Aorta (tissue), 5 donors: ENCODE measurements around the gene UBE2C. TPM values are rescaled to one million over a fixed set of nuclear protein-coding genes. Genes with fewer than 3 reads are reported as not detected.

ENCODE experiments used
- ATAC-seq: fragments of 200-7000 bp; cut with Tn5 transposase; one replicate; pipeline ENCODE4 v1.9.1; 2022; ENCODE audit warnings: moderate library complexity; ENCODE audit not compliant: low FRiP score
- DNase-seq, 2 donors: peaks; one replicate each; pipeline ENCODE4 v3.0.0-alpha.2; 2020
- H3K27ac ChIP-seq, 2 donors: one replicate each; pipeline ENCODE4 v1.5.1; 2013; ENCODE audit warnings: low read length in 2 of 2, mild to moderate bottlenecking in 2 of 2, moderate library complexity in 2 of 2, control low read depth in 1 of 2, inconsistent platforms in 1 of 2, low read depth in 1 of 2
- H3K27me3 ChIP-seq, 2 donors: one replicate each; pipeline ENCODE4 v1.6.1; 2013; ENCODE audit warnings: control low read depth in 1 of 2, low read length in 1 of 2, mild to moderate bottlenecking in 1 of 2, moderate library complexity in 1 of 2; ENCODE audit not compliant: insufficient read depth in 2 of 2, control insufficient read depth in 1 of 2
- H3K36me3 ChIP-seq, 2 donors: one replicate each; pipeline ENCODE4 v1.6.1; 2013; ENCODE audit warnings: control low read depth in 1 of 2, low read length in 1 of 2, mild to moderate bottlenecking in 1 of 2; ENCODE audit not compliant: insufficient read depth in 2 of 2, control insufficient read depth in 1 of 2
- H3K4me1 ChIP-seq, 2 donors: one replicate each; pipeline ENCODE4 v1.6.1; 2013; ENCODE audit warnings: low read length in 2 of 2, control low read depth in 1 of 2, mild to moderate bottlenecking in 1 of 2, moderate library complexity in 1 of 2; ENCODE audit not compliant: insufficient read depth in 2 of 2, control insufficient read depth in 1 of 2
- H3K4me3 ChIP-seq, 2 donors: one replicate each; pipeline ENCODE4 v1.5.1; 2013; ENCODE audit warnings: low read length in 2 of 2, control low read depth in 1 of 2, mild to moderate bottlenecking in 1 of 2
- H3K9me3 ChIP-seq: one replicate; pipeline ENCODE4 v1.6.1; 2013; ENCODE audit warnings: mild to moderate bottlenecking, low read length; ENCODE audit not compliant: control insufficient read depth
- WGBS, 2 donors: extraction: QIAGEN DNeasy Blood & Tissue Kit; methylation state at CpG; one replicate each; pipeline ENCODE4 v1.1.7; 2013; 5-methylcytosine and 5-hydroxymethylcytosine counted together
- intact Hi-C, 2 donors: fragments of 100-400 bp; cut with DNase I; formaldehyde crosslinking; loops; one replicate each; pipeline versions ENCODE4 v1.14.2 to v1.15.0; 2022
- polyA plus RNA-seq, 2 donors: library from polyadenylated mRNA; stranded (reverse); fragments of 200-250 nt; gene quantifications; one replicate each; pipeline ENCODE4 v1.2.3, GENCODE V29; 2013
- total RNA-seq, 2 donors: library from RNA; stranded (reverse); fragmentation: NEBNext Ultra II Directional; extraction: Animal tissue kit (Norgen Biotek cat#: 25700); gene quantifications; one replicate each; pipeline ENCODE4 v1.2.1, GENCODE V29; 2021
- donor health status: healthy with polysubstance abuse.
- donor health status: Bipolar disorder and iron deficiency.
- donor health status: DM: no; HTN: no; CAD: no.
- donor health status: DM: no; HTN: no; CAD: no.
- donor health status: DM: yes; HTN: yes; CAD: no.

The UBE2C gene
- total and polyA plus RNA-seq, 4 donors, result 1.0 to 5.0 (median 1.9) TPM; not detected in 1

- no peak overlapping the region for H3K27ac ChIP-seq
- DNase-seq (no peak), ATAC-seq (no peak)
- peaks cover 0 to 4% of the 10 kb centered on the region in 2 donors for H3K36me3 ChIP-seq
- 95 to 98% methylated on average over 6 of the region's 6 CpGs for WGBS, 2 donors
- H3K9me3 ChIP-seq, result no peaks in the 10 kb centered on the region
- H3K4me1 ChIP-seq, result peaks cover 0 to 3% of the 10 kb centered on the region in 2 donors
- no peaks in the 10 kb centered on the region for H3K27me3 ChIP-seq
- H3K4me3 ChIP-seq, result no peak overlapping the region
- intact Hi-C loops, result no loop called here
These were observed 39.9 kb downstream of the UBE2C start for GRCh38 chr20:45852326-45852725.

DNA sequence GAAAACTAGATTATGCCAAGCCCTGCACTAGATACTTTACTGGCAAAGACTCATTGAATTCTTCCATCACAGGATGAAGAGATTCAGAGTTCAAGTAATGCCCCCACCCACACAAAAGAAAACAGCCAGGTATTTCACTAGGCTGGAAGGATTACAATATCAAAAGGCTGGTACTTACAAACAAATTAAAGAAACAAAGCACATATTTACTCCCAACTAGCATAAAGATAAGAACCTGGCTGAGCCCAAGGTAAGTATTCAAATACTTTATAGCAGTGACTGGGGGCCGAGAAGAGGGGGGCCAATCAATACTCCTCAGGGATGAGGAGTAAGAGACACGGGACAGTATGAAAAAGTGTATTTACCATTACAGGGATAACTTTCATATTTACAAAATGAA is 41.0 kb downstream of the UBE2C start:
- peaks cover 0 to 3% of the 10 kb centered on the region in 2 donors for H3K4me1 ChIP-seq
- no peaks in the 10 kb centered on the region for H3K27me3 ChIP-seq
- H3K27ac ChIP-seq, result no peak overlapping the region
- H3K36me3 ChIP-seq, result peaks cover 0 to 4% of the 10 kb centered on the region in 2 donors
- intact Hi-C loops, result no loop called here
- no peak for DNase-seq
- H3K4me3 ChIP-seq, result no peak overlapping the region
- 52 to 84% methylated on average over 2 of the region's 2 CpGs for WGBS, 2 donors
- H3K9me3 ChIP-seq, result no peaks in the 10 kb centered on the region
- no peak for ATAC-seq

DNA sequence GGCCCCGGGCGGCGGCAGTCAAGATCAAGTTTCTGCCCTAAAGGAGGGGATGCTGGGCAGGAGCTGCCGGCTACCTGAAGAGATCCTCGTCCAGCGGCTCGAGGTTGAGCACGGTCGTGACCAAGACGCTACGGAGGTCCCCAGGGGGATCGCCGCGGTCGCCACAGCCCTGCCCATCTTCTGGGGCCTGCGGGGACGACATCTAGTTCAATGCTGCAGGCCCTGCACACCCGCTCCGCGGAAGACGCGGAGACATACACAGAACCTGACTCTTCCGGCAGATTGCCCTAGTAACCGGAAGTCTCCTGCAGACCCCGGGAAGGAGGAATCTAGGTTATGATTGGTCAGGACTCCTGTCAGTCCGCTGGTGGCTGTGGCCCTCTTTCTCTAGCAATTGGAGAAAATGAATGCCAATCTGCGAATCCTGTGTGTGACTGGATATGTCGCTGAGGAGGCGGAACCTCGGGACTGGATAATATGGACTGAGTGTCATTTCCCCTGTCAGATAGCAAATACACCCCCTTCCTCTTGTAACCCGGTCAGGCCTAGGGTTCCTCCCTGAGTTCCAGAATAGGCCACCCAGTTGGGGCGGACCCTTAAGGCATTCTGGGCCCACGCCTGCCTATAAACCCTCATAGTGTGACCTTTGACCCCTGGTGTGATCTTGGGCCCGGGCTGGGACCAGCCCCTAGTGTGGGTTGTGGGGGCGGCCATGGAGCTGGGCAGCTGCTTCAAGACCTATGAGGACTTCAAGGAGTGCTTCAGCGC is 44.9 kb downstream of the UBE2C start, which contains the start of the genes ACOT8 and ZSWIM3:
Gene ACOT8, minus strand, starts transcription at position 279 of the 768 bp plus-strand sequence. Its CDS starts 77 bp downstream, at position 202.
Gene ZSWIM3, plus strand, starts transcription at position 501 of the 768 bp plus-strand sequence. Its CDS starts 212 bp downstream, at position 713.
- DNase-seq (peak; percentile 90 to 96), ATAC-seq (peak; percentile 97)
- Histone ChIP-seq H3K9me3 (no peaks in the 10 kb centered on the region), H3K4me3 (peak within 1 kb of the TSS; percentile 77 to 91), H3K27me3 (no peaks in the 10 kb centered on the region), H3K4me1 (peaks cover 0 to 3% of the 10 kb centered on the region in 2 donors), H3K27ac (peak within 1 kb of the TSS in 1 of 2 donors; percentile 39), H3K36me3 (no peaks in the 10 kb centered on the region)
- WGBS, 2 donors, result 0 to 1% methylated on average over 34 to 36 of the region's 36 CpGs
- intact Hi-C loops, result loop anchor here in 1 of 2 donors (2.0 kb wide), 1 partner anchor 22 kb away; no protein-coding TSS in a partner anchor

DNA sequence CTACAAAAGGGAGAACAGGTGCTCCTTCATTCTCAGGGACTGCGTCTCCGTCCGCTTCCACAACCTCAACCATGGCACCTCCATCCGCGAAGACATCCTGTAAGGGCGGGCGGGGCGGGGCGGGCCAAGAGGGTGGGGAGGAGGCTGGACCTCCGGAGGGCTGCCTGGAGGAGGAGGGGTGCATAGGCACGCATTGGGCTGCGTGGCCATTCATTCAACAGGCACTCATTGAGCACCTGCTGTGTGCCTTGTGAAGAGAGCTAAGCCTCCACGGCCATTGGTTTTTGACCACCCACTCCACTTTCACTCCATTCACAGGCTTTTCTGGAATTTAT is 45.4 kb downstream of the UBE2C start:
- H3K36me3 ChIP-seq, result no peaks in the 10 kb centered on the region
- intact Hi-C loops, result loop anchor here in 1 of 2 donors (2.0 kb wide), 1 partner anchor 23 kb away; no protein-coding TSS in a partner anchor
- no peaks in the 10 kb centered on the region for H3K9me3 ChIP-seq
- 8 to 12% methylated on average over 13 of the region's 13 CpGs for WGBS, 2 donors
- peak overlapping the region; percentile 36 to 55 for H3K4me3 ChIP-seq
- no peaks in the 10 kb centered on the region for H3K27me3 ChIP-seq
- ATAC-seq (no peak), DNase-seq (no peak)
- peaks cover 0 to 3% of the 10 kb centered on the region in 2 donors for H3K4me1 ChIP-seq
- peak overlapping the region in 1 of 2 donors; percentile 39 for H3K27ac ChIP-seq

- H3K4me3 ChIP-seq, result no peak overlapping the region
- no peak for ATAC-seq
- no peak for DNase-seq
These were observed 47.5 kb downstream of the UBE2C start for GRCh38 chr20:45859916-45860315.

DNA sequence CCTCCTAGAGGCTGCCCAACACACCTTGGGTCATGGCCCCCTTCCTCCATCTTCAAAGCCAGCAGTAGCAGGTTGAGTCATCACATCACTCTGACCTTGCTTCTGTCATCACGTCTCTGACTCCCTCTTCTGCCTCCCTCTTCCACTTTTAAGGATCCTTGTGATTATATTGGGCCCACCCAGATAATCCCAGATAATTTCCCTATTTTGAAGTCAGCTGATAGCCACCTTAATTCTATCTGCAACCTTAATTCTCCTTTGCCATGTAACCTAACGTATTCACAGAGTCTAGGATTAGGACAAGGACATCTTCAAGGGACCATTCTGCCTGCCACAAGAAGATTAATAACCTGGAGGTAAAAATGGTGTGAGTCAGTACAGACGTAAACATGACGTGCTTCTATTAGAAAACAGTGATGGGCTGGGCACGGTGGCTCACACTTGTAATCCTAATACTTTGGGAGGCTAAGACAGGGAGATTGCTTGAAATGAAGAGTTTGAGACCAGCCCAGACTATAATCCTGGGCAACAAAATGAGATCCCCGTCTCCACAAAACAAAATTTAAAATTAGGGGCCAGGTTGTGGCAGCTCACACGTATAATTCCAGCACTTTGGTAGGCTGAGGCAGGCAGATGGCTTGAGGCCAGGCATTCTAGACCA is 48.2 kb downstream of the UBE2C start:
- intact Hi-C loops, result no loop called here
- ATAC-seq (no peak), DNase-seq (no peak)
- Histone ChIP-seq H3K4me1 (no peaks in the 10 kb centered on the region), H3K9me3 (no peaks in the 10 kb centered on the region), H3K27me3 (no peaks in the 10 kb centered on the region), H3K4me3 (no peak overlapping the region), H3K27ac (no peak overlapping the region), H3K36me3 (no peaks in the 10 kb centered on the region)
- WGBS, 2 donors, result 47 to 64% methylated on average over 7 of the region's 7 CpGs

More at GRCh38 chr20:45859916-45860315, 47.5 kb downstream of the UBE2C start:
- Histone ChIP-seq H3K9me3 (no peaks in the 10 kb centered on the region), H3K4me1 (peaks cover 0 to 2% of the 10 kb centered on the region in 2 donors), H3K36me3 (no peaks in the 10 kb centered on the region), H3K27me3 (no peaks in the 10 kb centered on the region), H3K27ac (no peak overlapping the region)
- WGBS, 2 donors, result 84 to 86% methylated on average over 5 of the region's 5 CpGs
- intact Hi-C loops, result no loop called here

GRCh38 chr20:45861221-45862075 is 49.0 kb downstream of the UBE2C start:
- Histone ChIP-seq H3K27ac (no peak overlapping the region), H3K4me3 (no peak overlapping the region), H3K9me3 (no peaks in the 10 kb centered on the region), H3K36me3 (no peaks in the 10 kb centered on the region), H3K27me3 (no peaks in the 10 kb centered on the region), H3K4me1 (no peaks in the 10 kb centered on the region)
- 85 to 86% methylated on average over 7 of the region's 7 CpGs for WGBS, 2 donors
- ATAC-seq, result no peak
- DNase-seq, result no peak
- intact Hi-C loops, result no loop called here
